ENCODE measurements around the gene TMEM117.

- TF ChIP-seq CTCF (IDR thresholded peaks at IDR 0.05 in 2 of 3, conservative IDR thresholded peaks at IDR 0.05 in 1 of 3; ENCODE audit: control insufficient read depth in 2 of 3, extremely low read depth in 1 of 3, insufficient read depth in 1 of 3, low read depth in 3 of 3, low read length in 3 of 3) (no peak), POLR2A (IDR thresholded peaks at IDR 0.05; ENCODE audit: low read depth, low read length) (no peak), ZSCAN29 (IDR thresholded peaks at IDR 0.05) (no peak), POLR2AphosphoS5 (IDR thresholded peaks at IDR 0.05; ENCODE audit: low read length) (no peak)
- TF ChIP-seq, protein P1, sequence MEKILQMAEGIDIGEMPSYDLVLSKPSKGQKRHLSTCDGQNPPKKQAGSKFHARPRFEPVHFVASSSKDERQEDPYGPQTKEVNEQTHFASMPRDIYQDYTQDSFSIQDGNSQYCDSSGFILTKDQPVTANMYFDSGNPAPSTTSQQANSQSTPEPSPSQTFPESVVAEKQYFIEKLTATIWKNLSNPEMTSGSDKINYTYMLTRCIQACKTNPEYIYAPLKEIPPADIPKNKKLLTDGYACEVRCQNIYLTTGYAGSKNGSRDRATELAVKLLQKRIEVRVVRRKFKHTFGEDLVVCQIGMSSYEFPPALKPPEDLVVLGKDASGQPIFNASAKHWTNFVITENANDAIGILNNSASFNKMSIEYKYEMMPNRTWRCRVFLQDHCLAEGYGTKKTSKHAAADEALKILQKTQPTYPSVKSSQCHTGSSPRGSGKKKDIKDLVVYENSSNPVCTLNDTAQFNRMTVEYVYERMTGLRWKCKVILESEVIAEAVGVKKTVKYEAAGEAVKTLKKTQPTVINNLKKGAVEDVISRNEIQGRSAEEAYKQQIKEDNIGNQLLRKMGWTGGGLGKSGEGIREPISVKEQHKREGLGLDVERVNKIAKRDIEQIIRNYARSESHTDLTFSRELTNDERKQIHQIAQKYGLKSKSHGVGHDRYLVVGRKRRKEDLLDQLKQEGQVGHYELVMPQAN (conservative IDR thresholded peaks at IDR 0.05) = no peak
Observed at GRCh38 chr12:44258246-44258645, 422.4 kb downstream of the TMEM117 start.
